Osteoblast (primary cell): Measurements from ENCODE around the gene OSBPL9. TPM values are rescaled to one million over a fixed set of nuclear protein-coding genes. Genes with fewer than 3 reads are reported as not detected.
"Not testable (repeated sequence)": the region's sequence is repeated elsewhere in the genome, so short reads cannot be mapped to it uniquely, and the experiment has no call there.

ENCODE experiments used
- DNase-seq: peaks from one replicate; pipeline ENCODE4 v3.0.0; 2011; ENCODE audit warnings: low spot score, mixed read lengths; ENCODE audit not compliant: insufficient read length; ENCODE audit errors: missing footprints
- H2AFZ ChIP-seq: 2 replicates; pipeline ENCODE4 v1.6.0; 2011; ENCODE audit warnings: mild to moderate bottlenecking, low read length
- H3K27ac ChIP-seq: 2 replicates; pipeline ENCODE4 v1.5.1; 2011; ENCODE audit warnings: mild to moderate bottlenecking, low read depth, low read length, moderate library complexity
- H3K27me3 ChIP-seq: 2 replicates; pipeline ENCODE4 v1.6.0; 2012; ENCODE audit warnings: mild to moderate bottlenecking, control low read depth, inconsistent platforms, low read length, moderate library complexity; ENCODE audit not compliant: insufficient read depth
- H3K36me3 ChIP-seq: 2 replicates; pipeline ENCODE4 v1.5.1; 2011; ENCODE audit warnings: mild to moderate bottlenecking, low read length, control low read depth, moderate library complexity; ENCODE audit not compliant: insufficient read depth
- H3K4me1 ChIP-seq: 2 replicates; pipeline ENCODE4 v1.5.1; 2011; ENCODE audit warnings: mild to moderate bottlenecking, low read length, control low read depth, moderate library complexity; ENCODE audit not compliant: insufficient read depth
- H3K4me2 ChIP-seq: 2 replicates; pipeline ENCODE4 v1.6.0; 2011; ENCODE audit warnings: mild to moderate bottlenecking, low read length; ENCODE audit not compliant: insufficient read depth
- H3K4me3 ChIP-seq: fragments of 200-600 bp; sonication (generic); 3 replicates; pipeline ENCODE4 v1.5.1; 2012; ENCODE audit warnings: mild to moderate bottlenecking, low read length, inconsistent platforms; ENCODE audit not compliant: insufficient read depth
- H3K79me2 ChIP-seq: 2 replicates; pipeline ENCODE4 v1.6.0; 2012; ENCODE audit warnings: mild to moderate bottlenecking, low read length, control low read depth, inconsistent platforms; ENCODE audit not compliant: insufficient read depth
- H3K9me3 ChIP-seq: 2 replicates; pipeline ENCODE4 v1.5.1; 2011; ENCODE audit warnings: low read depth, low read length, control low read depth
- H4K20me1 ChIP-seq: 2 replicates; pipeline ENCODE4 v1.6.0; 2012; ENCODE audit warnings: mild to moderate bottlenecking, low read length, control low read depth; ENCODE audit not compliant: insufficient read depth
- total RNA-seq: library from RNA; depleted of rRNA; stranded (reverse); fragments of >200 nt; gene quantifications from 2 replicates; pipeline ENCODE4 v1.2.3, GENCODE V29; 2012
- TF ChIP-seq, protein P1 (sequence below): IDR thresholded peaks from 2 replicates; pipeline ENCODE4 v1.5.1; 2011; ENCODE audit warnings: mild to moderate bottlenecking, low read depth, low read length, moderate library complexity; ENCODE audit errors: extremely low read depth

The OSBPL9 gene
- total RNA-seq, 1 donor = 87.9 TPM

DNA sequence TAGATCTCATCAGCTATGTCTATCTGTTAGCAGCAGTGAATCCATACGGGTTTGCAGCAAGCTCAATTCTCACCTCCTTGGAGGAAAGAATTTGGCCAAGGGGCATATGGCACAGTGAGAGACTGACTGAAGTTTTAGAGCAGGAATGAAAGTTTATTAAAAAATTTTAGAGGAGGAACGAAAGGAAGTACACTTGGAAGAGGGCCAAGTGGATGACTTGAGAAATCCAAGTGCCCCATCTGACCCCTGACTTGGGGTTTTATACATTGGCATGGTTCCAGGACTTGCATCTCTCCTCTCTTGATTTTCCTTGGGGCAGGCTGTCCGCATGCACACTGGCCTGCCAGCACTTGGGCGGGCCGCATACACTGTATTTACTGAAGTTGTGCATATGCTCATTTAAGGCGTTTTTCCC lies 9.2 kb upstream of the OSBPL9 start:
- no peaks in the 10 kb centered on the region for H3K79me2 ChIP-seq
- no peak for DNase-seq

GRCh38 chr1:51610104-51610503 lies 6.8 kb upstream of the OSBPL9 start:
- not testable (repeated sequence) for H4K20me1 ChIP-seq, H3K27ac ChIP-seq, H3K79me2 ChIP-seq, H3K9me3 ChIP-seq, H3K4me3 ChIP-seq, H3K4me2 ChIP-seq, H2AFZ ChIP-seq, H3K36me3 ChIP-seq, H3K27me3 ChIP-seq, H3K4me1 ChIP-seq, DNase-seq

More for the DNA sequence above, 9.2 kb upstream of the OSBPL9 start:
- H3K4me3 ChIP-seq = no peak overlapping the region
- no peaks in the 10 kb centered on the region for H3K4me1 ChIP-seq
- no peaks in the 10 kb centered on the region for H4K20me1 ChIP-seq
- TF ChIP-seq, protein P1, sequence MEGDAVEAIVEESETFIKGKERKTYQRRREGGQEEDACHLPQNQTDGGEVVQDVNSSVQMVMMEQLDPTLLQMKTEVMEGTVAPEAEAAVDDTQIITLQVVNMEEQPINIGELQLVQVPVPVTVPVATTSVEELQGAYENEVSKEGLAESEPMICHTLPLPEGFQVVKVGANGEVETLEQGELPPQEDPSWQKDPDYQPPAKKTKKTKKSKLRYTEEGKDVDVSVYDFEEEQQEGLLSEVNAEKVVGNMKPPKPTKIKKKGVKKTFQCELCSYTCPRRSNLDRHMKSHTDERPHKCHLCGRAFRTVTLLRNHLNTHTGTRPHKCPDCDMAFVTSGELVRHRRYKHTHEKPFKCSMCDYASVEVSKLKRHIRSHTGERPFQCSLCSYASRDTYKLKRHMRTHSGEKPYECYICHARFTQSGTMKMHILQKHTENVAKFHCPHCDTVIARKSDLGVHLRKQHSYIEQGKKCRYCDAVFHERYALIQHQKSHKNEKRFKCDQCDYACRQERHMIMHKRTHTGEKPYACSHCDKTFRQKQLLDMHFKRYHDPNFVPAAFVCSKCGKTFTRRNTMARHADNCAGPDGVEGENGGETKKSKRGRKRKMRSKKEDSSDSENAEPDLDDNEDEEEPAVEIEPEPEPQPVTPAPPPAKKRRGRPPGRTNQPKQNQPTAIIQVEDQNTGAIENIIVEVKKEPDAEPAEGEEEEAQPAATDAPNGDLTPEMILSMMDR = no peak
- H3K9me3 ChIP-seq = no peaks in the 10 kb centered on the region
- H3K36me3 ChIP-seq = no peaks in the 10 kb centered on the region
- peaks cover 7% of the 10 kb centered on the region for H3K27me3 ChIP-seq
- no peak overlapping the region for H3K27ac ChIP-seq
- no peak overlapping the region for H3K4me2 ChIP-seq
- no peak overlapping the region for H2AFZ ChIP-seq

GRCh38 chr1:51610637-51611036 lies 6.3 kb upstream of the OSBPL9 start:
- Histone ChIP-seq H3K9me3 (no peaks in the 10 kb centered on the region), H3K4me3 (no peak overlapping the region), H3K36me3 (no peaks in the 10 kb centered on the region), H3K27ac (no peak overlapping the region), H3K4me2 (no peak overlapping the region), H3K27me3 (peaks cover 7% of the 10 kb centered on the region), H4K20me1 (no peaks in the 10 kb centered on the region), H3K79me2 (no peaks in the 10 kb centered on the region), H2AFZ (no peak overlapping the region), H3K4me1 (no peaks in the 10 kb centered on the region)
- TF ChIP-seq, protein P1 = no peak
- DNase-seq = no peak

- H3K79me2 ChIP-seq = peaks cover 3% of the 10 kb centered on the region
- no peak for DNase-seq
- H3K4me3 ChIP-seq = no peak overlapping the region
- H3K4me2 ChIP-seq = no peak overlapping the region
- no peaks in the 10 kb centered on the region for H3K4me1 ChIP-seq
- H3K27me3 ChIP-seq = peaks cover 7% of the 10 kb centered on the region
- H2AFZ ChIP-seq = no peak overlapping the region
- H3K27ac ChIP-seq = no peak overlapping the region
- H4K20me1 ChIP-seq = no peaks in the 10 kb centered on the region
- no peaks in the 10 kb centered on the region for H3K9me3 ChIP-seq
- TF ChIP-seq, protein P1 = no peak
- no peaks in the 10 kb centered on the region for H3K36me3 ChIP-seq
Measured at GRCh38 chr1:51612447-51612961, 4.4 kb upstream of the OSBPL9 start.
